Fibroblast of the aortic adventitia (primary cell): ENCODE results near the gene CHRNB2. TPM values are rescaled to one million over a fixed set of nuclear protein-coding genes. Genes with fewer than 3 reads are reported as not detected.

Experiments
- DNase-seq: peaks from one replicate; pipeline ENCODE4 v3.0.0-alpha.2; 2010; ENCODE audit warnings: low read depth
- H3K4me3 ChIP-seq: 2 replicates; pipeline ENCODE4 v1.5.1; 2011; ENCODE audit warnings: low read depth, mild to moderate bottlenecking, control low read depth, low read length, moderate library complexity
- CTCF ChIP-seq: IDR thresholded peaks from 2 replicates; pipeline ENCODE4 v1.5.1; 2011; ENCODE audit warnings: mild to moderate bottlenecking, low read length, control low read depth, inconsistent platforms; ENCODE audit not compliant: insufficient read depth
- total RNA-seq: library from RNA; depleted of rRNA; stranded (reverse); fragments of >200 nt; gene quantifications from 2 replicates; pipeline ENCODE4 v1.2.3, GENCODE V29; 2012; ENCODE audit warnings: low replicate concordance

Gene CHRNB2
- total RNA-seq, 1 donor = under 0.01 TPM

- DNase-seq = no peak
- TF ChIP-seq CTCF = no peak
- H3K4me3 ChIP-seq = no peak overlapping the region
Observed at GRCh38 chr1:154551474-154551873, 16.1 kb upstream of the CHRNB2 start.

- H3K4me3 ChIP-seq = no peak overlapping the region
- no peak for DNase-seq
- no peak for TF ChIP-seq CTCF
Observed at GRCh38 chr1:154552036-154552435, 15.5 kb upstream of the CHRNB2 start.

DNA sequence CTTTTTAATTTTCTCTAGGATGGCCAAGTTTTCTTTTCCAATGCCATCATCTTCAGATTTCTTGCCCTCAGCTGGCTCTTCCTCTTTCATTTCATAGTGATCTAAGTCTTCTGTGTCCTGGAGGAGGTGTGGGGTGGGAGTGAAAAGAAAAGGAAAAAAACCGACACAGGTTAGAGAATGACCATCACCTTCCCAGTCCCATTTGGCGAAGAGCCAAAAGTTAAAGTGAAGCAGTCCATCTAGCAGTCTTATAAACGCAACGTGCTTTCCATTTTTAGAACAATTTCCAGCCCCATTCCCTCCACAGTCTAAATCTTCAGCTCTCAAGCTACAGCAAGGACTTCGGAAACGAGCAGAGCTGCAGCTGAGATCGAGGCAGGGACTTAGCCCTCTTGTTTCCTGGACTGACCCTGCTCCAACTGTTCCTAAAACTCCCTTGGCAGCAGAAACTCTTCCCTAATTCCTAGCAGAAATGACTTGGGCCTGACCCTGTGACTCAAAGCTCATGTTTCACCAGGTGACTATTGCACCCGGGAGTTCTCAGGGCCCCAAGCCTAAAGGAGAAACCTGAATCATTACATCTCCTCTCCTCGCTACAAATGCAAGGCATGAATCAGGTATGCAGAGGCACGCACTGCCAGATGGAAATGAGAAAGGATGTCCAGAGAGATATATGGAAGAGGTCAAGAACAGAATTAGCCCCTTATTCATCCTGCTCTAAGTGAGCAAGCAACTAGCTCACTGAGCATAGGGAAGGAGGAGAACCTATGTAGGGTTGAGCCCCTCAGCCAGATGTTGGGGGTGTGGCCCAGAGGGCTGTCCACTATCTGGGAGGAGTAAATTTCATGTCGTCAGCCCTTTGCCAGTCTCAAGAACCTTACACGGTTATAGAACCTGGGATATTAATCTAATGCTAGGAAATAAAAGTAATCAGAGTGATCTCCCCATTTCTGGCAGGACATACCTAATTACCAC, 14.2 kb upstream of the CHRNB2 start:
- TF ChIP-seq CTCF = no peak
- no peak for DNase-seq
- H3K4me3 ChIP-seq = no peak overlapping the region

GRCh38 chr1:154556422-154556821, 11.2 kb upstream of the CHRNB2 start:
- DNase-seq = peak; percentile 53
- H3K4me3 ChIP-seq = peak overlapping the region; percentile 94
- TF ChIP-seq CTCF = no peak

DNA sequence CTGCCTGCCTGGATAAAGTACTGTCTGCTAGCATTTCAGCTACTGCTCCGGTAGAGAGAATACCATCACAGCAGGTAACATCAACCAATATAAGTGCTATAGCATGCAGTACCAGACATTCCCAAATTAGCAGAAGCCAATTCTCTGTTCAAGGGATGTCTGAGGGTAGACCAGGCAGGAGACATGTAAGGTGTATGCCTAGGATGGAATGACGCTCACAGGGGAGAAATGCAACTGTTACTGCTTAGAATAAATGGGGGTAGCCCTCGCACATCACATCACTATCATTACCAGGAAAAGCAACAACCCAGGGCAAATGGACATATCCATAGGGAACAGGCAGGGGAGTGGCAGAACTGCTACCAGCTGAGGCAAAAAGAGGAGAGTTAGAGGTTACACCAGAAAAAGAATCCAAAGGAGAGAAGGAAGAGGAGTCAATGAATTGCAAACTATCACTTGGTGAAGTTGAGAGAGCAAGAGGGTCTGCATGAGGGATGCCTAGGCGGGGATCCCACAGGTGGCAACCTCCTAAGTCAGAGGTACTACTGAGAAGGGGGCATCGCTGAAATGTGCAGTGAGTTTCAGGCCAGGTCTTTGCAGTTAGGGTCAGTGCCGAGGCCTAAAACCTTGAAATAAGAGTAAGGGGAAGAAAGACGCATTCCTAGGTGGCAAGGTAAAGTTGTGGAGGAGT, 10.2 kb upstream of the CHRNB2 start:
- no peak for TF ChIP-seq CTCF
- DNase-seq = no peak
- peak overlapping the region; percentile 94 for H3K4me3 ChIP-seq

- no peak for TF ChIP-seq CTCF
- H3K4me3 ChIP-seq = peak within 1 kb of the TSS; percentile 94
- DNase-seq = no peak
Observed at GRCh38 chr1:154557939-154558719, 9.4 kb upstream of the CHRNB2 start, which contains the start of gene UBE2Q1. UBE2Q1 (minus strand) TSS chr1:154558662; CDS start chr1:154558553, 109 bp downstream.
